ENCODE data around the gene SYTL3. TPM values are rescaled to one million over a fixed set of nuclear protein-coding genes. Genes with fewer than 3 reads are reported as not detected.

Gene SYTL3, protein sequence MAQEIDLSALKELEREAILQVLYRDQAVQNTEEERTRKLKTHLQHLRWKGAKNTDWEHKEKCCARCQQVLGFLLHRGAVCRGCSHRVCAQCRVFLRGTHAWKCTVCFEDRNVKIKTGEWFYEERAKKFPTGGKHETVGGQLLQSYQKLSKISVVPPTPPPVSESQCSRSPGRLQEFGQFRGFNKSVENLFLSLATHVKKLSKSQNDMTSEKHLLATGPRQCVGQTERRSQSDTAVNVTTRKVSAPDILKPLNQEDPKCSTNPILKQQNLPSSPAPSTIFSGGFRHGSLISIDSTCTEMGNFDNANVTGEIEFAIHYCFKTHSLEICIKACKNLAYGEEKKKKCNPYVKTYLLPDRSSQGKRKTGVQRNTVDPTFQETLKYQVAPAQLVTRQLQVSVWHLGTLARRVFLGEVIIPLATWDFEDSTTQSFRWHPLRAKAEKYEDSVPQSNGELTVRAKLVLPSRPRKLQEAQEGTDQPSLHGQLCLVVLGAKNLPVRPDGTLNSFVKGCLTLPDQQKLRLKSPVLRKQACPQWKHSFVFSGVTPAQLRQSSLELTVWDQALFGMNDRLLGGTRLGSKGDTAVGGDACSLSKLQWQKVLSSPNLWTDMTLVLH
- 2.7 and 2.9 TPM in 2 replicates for polyA plus RNA-seq (2013)

DNA sequence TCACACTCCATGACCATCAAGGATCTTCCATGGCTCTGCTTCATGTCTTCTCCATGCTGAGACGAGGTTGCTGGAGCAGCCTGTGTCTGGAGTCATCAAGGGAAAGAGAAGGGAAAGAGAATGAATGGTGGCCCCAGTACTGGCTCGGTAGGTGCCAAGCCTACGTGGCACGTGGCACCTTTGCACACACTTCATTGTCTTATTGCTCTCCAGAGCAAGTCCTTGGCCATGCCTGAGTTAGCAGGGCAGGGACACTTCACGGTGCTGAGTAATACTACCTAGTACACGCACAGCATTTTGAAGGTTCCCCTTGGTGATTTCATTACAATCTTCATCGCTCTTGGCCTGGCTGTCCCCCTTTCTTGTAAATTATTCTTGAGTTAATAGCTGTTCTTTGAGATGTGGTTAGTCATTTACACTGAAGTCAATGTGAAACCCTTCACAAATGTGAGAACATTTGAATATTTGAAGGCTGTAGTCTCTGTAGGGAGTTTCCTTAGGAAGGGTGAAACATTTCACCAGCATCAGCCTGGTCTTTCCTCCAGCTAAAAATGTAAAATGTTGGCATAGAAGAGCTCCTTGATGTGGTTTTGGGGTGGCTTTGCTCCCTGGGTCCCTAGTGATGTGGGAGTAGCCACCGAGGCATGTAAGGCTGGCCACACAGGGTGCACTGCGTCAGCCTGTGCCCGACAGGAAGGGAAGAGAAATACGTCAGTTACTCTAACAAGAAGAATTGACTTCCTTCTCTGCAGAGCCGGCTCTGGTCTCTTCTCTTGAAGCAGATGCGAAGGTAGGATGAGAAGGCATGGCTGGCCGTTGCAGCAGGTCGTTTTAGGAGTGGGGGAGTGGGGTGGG lies at the start of gene SYTL3:
TSS of gene SYTL3 (plus strand) at position 766 of the 855 bp plus-strand sequence. CDS start 13,215 bp downstream, outside the sequence.
- Histone ChIP-seq H3K79me1 (ENCODE audit: low read length) (peaks cover 8% of the 10 kb centered on the region), H3K14ac (ENCODE audit: low read length) (no peak within 1 kb of the TSS), H3K4me1 (ENCODE audit: control insufficient read depth in 1 of 2, insufficient read depth in 2 of 2, low read length in 2 of 2) (peaks cover 14 to 31% of the 10 kb centered on the region in 2 experiments), H2BK5ac (ENCODE audit: low read depth, low read length, poor library complexity) (no peak within 1 kb of the TSS), H4K12ac (ENCODE audit: low read depth, low read length) (no peak within 1 kb of the TSS), H3K4ac (ENCODE audit: low read depth, low read length) (no peak within 1 kb of the TSS), H4K91ac (ENCODE audit: low read depth, low read length) (peak within 1 kb of the TSS; percentile 41), H3K36me3 (ENCODE audit: control insufficient read depth in 1 of 2, insufficient read depth in 2 of 2, low read length in 2 of 2) (no peaks in the 10 kb centered on the region), H3K27ac (ENCODE audit: low read depth, low read length) (no peak within 1 kb of the TSS), H3K9ac (ENCODE audit: low read length) (no peak within 1 kb of the TSS), H2BK12ac (ENCODE audit: low read length) (peak within 1 kb of the TSS; percentile 87), H3K4me2 (ENCODE audit: low read length) (no peak within 1 kb of the TSS), H3K9me3 (ENCODE audit: insufficient read depth, low read depth, low read length) (no peaks in the 10 kb centered on the region), H4K8ac (ENCODE audit: low read depth, low read length) (no peak within 1 kb of the TSS), H2AFZ (ENCODE audit: insufficient read depth, low read length, poor library complexity) (no peak within 1 kb of the TSS), H3K4me3 (ENCODE audit: low read depth, low read length) (no peak within 1 kb of the TSS), H3K27me3 (ENCODE audit: insufficient read depth, low read length) (no peaks in the 10 kb centered on the region), H2AK5ac (ENCODE audit: low read length) (peak within 1 kb of the TSS; percentile 30), H2BK120ac (ENCODE audit: insufficient read depth, low read length, poor library complexity) (peak within 1 kb of the TSS; percentile 63), H3K79me2 (ENCODE audit: control insufficient read depth, insufficient read depth, low read length, poor library complexity) (peaks cover 2% of the 10 kb centered on the region), H3K23ac (ENCODE audit: low read length) (no peak within 1 kb of the TSS), H3K18ac (ENCODE audit: low read length) (peak within 1 kb of the TSS; percentile 35)
- DNase-seq, result peak in 1 of 2 donors; percentile 32
- no CpG with 5 or more reads among the region's 15 CpGs for WGBS (ENCODE audit: extremely low coverage, insufficient coverage, insufficient read length)

DNA sequence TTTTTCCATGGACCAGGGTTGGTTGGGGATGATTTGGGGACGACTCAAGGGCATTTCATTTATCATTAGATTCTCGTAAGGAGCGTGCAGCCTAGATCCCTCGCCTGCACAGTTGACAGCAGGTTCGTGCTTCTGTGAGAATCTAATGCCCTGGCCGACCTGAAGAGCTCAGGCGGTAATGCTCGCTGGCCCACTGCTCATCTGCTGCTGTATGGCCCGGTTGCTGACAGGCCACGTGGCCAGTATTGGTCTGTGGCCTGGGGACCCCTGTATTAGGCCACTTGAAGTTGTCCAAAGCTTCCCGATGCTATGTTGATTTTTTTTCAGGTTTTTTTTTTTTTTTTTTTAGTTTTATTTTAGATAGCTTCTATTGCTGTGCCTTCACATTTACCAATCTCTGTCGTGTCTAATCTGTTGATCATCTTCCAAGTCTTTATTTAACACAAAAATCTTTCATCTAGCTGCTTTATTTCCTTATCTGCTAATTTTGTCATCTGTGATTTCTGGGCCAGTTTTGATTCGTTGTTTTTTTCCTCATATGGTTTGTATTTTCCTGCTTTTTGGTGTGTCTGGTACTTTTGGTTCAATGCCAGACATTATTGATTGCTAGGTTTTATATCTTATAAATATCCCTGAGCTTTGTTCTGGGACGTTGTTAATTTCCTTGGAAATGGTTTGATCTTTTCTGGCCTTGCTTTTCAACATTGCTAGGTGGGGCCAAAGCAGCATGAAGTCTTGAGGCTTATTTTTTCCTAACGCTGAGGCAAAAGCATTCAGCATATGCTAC lies 46.4 kb upstream of the SYTL3 start:
- Histone ChIP-seq H3K36me3 (ENCODE audit: control insufficient read depth in 1 of 2, insufficient read depth in 2 of 2, low read length in 2 of 2) (peaks cover 38 to 40% of the 10 kb centered on the region in 2 experiments), H2AK5ac (ENCODE audit: low read length) (no peak overlapping the region), H3K27ac (ENCODE audit: low read depth, low read length) (no peak overlapping the region), H3K27me3 (ENCODE audit: insufficient read depth, low read length) (no peaks in the 10 kb centered on the region), H2BK5ac (ENCODE audit: low read depth, low read length, poor library complexity) (no peak overlapping the region), H3K14ac (ENCODE audit: low read length) (no peak overlapping the region), H3K4me2 (ENCODE audit: low read length) (no peak overlapping the region), H3K9ac (ENCODE audit: low read length) (no peak overlapping the region), H3K23ac (ENCODE audit: low read length) (no peak overlapping the region), H2BK120ac (ENCODE audit: insufficient read depth, low read length, poor library complexity) (no peak overlapping the region), H4K12ac (ENCODE audit: low read depth, low read length) (no peak overlapping the region), H3K4me1 (ENCODE audit: control insufficient read depth in 1 of 2, insufficient read depth in 2 of 2, low read length in 2 of 2) (peaks cover 4 to 12% of the 10 kb centered on the region in 2 experiments), H3K79me2 (ENCODE audit: control insufficient read depth, insufficient read depth, low read length, poor library complexity) (no peaks in the 10 kb centered on the region), H3K18ac (ENCODE audit: low read length) (no peak overlapping the region), H2AFZ (ENCODE audit: insufficient read depth, low read length, poor library complexity) (no peak overlapping the region), H4K8ac (ENCODE audit: low read depth, low read length) (no peak overlapping the region), H3K4ac (ENCODE audit: low read depth, low read length) (no peak overlapping the region), H2BK12ac (ENCODE audit: low read length) (no peak overlapping the region), H3K79me1 (ENCODE audit: low read length) (no peaks in the 10 kb centered on the region), H3K9me3 (ENCODE audit: insufficient read depth, low read depth, low read length) (peaks cover 2% of the 10 kb centered on the region), H4K91ac (ENCODE audit: low read depth, low read length) (no peak overlapping the region), H3K4me3 (ENCODE audit: low read depth, low read length) (no peak overlapping the region)
- no peak for DNase-seq
- WGBS (ENCODE audit: extremely low coverage, insufficient coverage, insufficient read length), result no CpG with 5 or more reads among the region's 15 CpGs

DNA sequence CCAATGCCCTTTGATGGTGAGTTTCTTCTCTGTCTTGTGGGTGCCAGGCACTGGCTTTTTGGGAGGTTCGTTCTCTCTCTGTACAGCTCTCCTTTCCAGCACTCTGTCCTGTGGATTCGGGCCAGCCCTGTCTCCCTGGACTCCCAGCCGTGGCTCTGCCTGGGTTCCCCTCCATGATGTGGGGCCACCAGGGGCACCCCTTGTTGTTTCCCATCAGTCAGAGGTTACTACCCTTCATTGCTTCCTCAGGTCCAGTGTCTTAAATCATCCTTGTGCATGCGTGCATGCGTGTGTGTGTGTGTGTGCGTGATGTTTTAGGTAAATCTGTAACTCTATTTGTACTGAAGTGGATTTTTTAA lies 45.8 kb upstream of the SYTL3 start:
- no peak for DNase-seq
- Histone ChIP-seq H4K12ac (ENCODE audit: low read depth, low read length) (no peak overlapping the region), H3K9me3 (ENCODE audit: insufficient read depth, low read depth, low read length) (peaks cover 2% of the 10 kb centered on the region), H3K4me2 (ENCODE audit: low read length) (no peak overlapping the region), H4K91ac (ENCODE audit: low read depth, low read length) (no peak overlapping the region), H2AFZ (ENCODE audit: insufficient read depth, low read length, poor library complexity) (no peak overlapping the region), H2BK120ac (ENCODE audit: insufficient read depth, low read length, poor library complexity) (no peak overlapping the region), H3K23ac (ENCODE audit: low read length) (no peak overlapping the region), H3K79me1 (ENCODE audit: low read length) (no peaks in the 10 kb centered on the region), H3K18ac (ENCODE audit: low read length) (no peak overlapping the region), H3K9ac (ENCODE audit: low read length) (no peak overlapping the region), H3K4me1 (ENCODE audit: control insufficient read depth in 1 of 2, insufficient read depth in 2 of 2, low read length in 2 of 2) (peaks cover 4 to 12% of the 10 kb centered on the region in 2 experiments), H2BK12ac (ENCODE audit: low read length) (no peak overlapping the region), H2AK5ac (ENCODE audit: low read length) (no peak overlapping the region), H3K14ac (ENCODE audit: low read length) (no peak overlapping the region), H3K27me3 (ENCODE audit: insufficient read depth, low read length) (no peaks in the 10 kb centered on the region), H3K4me3 (ENCODE audit: low read depth, low read length) (no peak overlapping the region), H3K4ac (ENCODE audit: low read depth, low read length) (no peak overlapping the region), H4K8ac (ENCODE audit: low read depth, low read length) (no peak overlapping the region), H3K79me2 (ENCODE audit: control insufficient read depth, insufficient read depth, low read length, poor library complexity) (no peaks in the 10 kb centered on the region), H3K36me3 (ENCODE audit: control insufficient read depth in 1 of 2, insufficient read depth in 2 of 2, low read length in 2 of 2) (peaks cover 35 to 40% of the 10 kb centered on the region in 2 experiments), H3K27ac (ENCODE audit: low read depth, low read length) (no peak overlapping the region), H2BK5ac (ENCODE audit: low read depth, low read length, poor library complexity) (no peak overlapping the region)
- no CpG with 5 or more reads among the region's 6 CpGs for WGBS (ENCODE audit: extremely low coverage, insufficient coverage, insufficient read length)

All from trophoblast cell (in vitro differentiated cells and primary cell).